ENCODE results near the gene RABGAP1L.
"Not testable (repeated sequence)": the region's sequence is repeated elsewhere in the genome, so short reads cannot be mapped to it uniquely, and the experiment has no call there.

RABGAP1L gene

GRCh38 chr1:174309490-174309889 is 150.2 kb downstream of the RABGAP1L start:
- DNase-seq = no peak

- no peak for DNase-seq
Observed at GRCh38 chr1:174314433-174314832, 155.1 kb downstream of the RABGAP1L start.

GRCh38 chr1:174315239-174315638 is 155.9 kb downstream of the RABGAP1L start:
- no peak for DNase-seq

GRCh38 chr1:174320897-174321296 is 161.6 kb downstream of the RABGAP1L start:
- not testable (repeated sequence) for DNase-seq

- no peak for DNase-seq
Observed at GRCh38 chr1:174322202-174322862, 163.0 kb downstream of the RABGAP1L start.

- no peak for DNase-seq
Observed at GRCh38 chr1:174324493-174324892, 165.2 kb downstream of the RABGAP1L start.

GRCh38 chr1:174324939-174325338 is 165.6 kb downstream of the RABGAP1L start:
- DNase-seq = no peak

GRCh38 chr1:174326278-174326677 is 167.0 kb downstream of the RABGAP1L start:
- no peak for DNase-seq

- DNase-seq = no peak
Observed at GRCh38 chr1:174333437-174333836, 174.1 kb downstream of the RABGAP1L start.

- DNase-seq = no peak
Observed at GRCh38 chr1:174337000-174337681, 177.8 kb downstream of the RABGAP1L start.

GRCh38 chr1:174340404-174340803 is 181.1 kb downstream of the RABGAP1L start:
- not testable (repeated sequence) for DNase-seq

GRCh38 chr1:174344162-174344561 is 184.8 kb downstream of the RABGAP1L start:
- no peak for DNase-seq

GRCh38 chr1:174352117-174352516 is 192.8 kb downstream of the RABGAP1L start:
- no peak for DNase-seq

GRCh38 chr1:174352883-174353608 is 193.7 kb downstream of the RABGAP1L start:
- peak; percentile 12 to 19 for DNase-seq

GRCh38 chr1:174358344-174358743 is 199.0 kb downstream of the RABGAP1L start:
- DNase-seq = peak in 1 of 2 experiments; percentile 9

GRCh38 chr1:174358786-174359453 is 199.6 kb downstream of the RABGAP1L start:
- no peak for DNase-seq

GRCh38 chr1:174359454-174359805 is 200.1 kb downstream of the RABGAP1L start:
- DNase-seq = no peak

GRCh38 chr1:174364996-174365736 is 205.8 kb downstream of the RABGAP1L start:
- DNase-seq = no peak

GRCh38 chr1:174366946-174367345 is 207.6 kb downstream of the RABGAP1L start:
- no peak for DNase-seq

GRCh38 chr1:174367892-174368291 is 208.6 kb downstream of the RABGAP1L start:
- DNase-seq = no peak

- DNase-seq = no peak
Observed at GRCh38 chr1:174376030-174376429, 216.7 kb downstream of the RABGAP1L start.

- no peak for DNase-seq
Observed at GRCh38 chr1:174391716-174392115, 232.4 kb downstream of the RABGAP1L start.

GRCh38 chr1:174393885-174394284 is 234.6 kb downstream of the RABGAP1L start:
- DNase-seq = no peak
